DOHH2 (cell line): ENCODE data around the gene TMEM203.

Source experiments
- H3F3A ChIP-seq: fragments of 200-600 bp; sonication (generic), shearing (Covaris generic); 2 replicates; pipeline ENCODE4 v1.6.0; 2016; ENCODE audit warnings: antibody characterized with exemption, mild to moderate bottlenecking; ENCODE audit not compliant: control insufficient read depth, insufficient read depth
- H3K27ac ChIP-seq: fragments of 200-600 bp; sonication (generic); 2 replicates; pipeline ENCODE4 v1.5.1; 2014; ENCODE audit warnings: low read depth, mild to moderate bottlenecking, low read length, moderate library complexity
- H3K27me3 ChIP-seq: fragments of 200-600 bp; sonication (generic); 2 replicates; pipeline ENCODE4 v1.6.1; 2014; ENCODE audit warnings: mild to moderate bottlenecking, low read length, mixed read lengths; ENCODE audit not compliant: control insufficient read depth
- H3K36me3 ChIP-seq: fragments of 200-600 bp; sonication (generic); 2 replicates; pipeline ENCODE4 v1.6.1; 2014; ENCODE audit warnings: mild to moderate bottlenecking, low read length, moderate library complexity, mixed read lengths; ENCODE audit not compliant: control insufficient read depth
- H3K4me1 ChIP-seq: fragments of 200-600 bp; sonication (generic); 2 replicates; pipeline ENCODE4 v1.6.1; 2014; ENCODE audit warnings: mild to moderate bottlenecking, low read length, mixed read lengths; ENCODE audit not compliant: control insufficient read depth
- H3K4me2 ChIP-seq: fragments of 200-600 bp; sonication (generic); 2 replicates; pipeline ENCODE4 v1.6.0; 2014; ENCODE audit warnings: mild to moderate bottlenecking, low read length, moderate library complexity
- H3K4me3 ChIP-seq: fragments of 200-600 bp; sonication (generic); 2 replicates; pipeline ENCODE4 v1.5.1; 2014; ENCODE audit warnings: mild to moderate bottlenecking, low read length, mixed read lengths
- H3K79me2 ChIP-seq: fragments of 200-600 bp; sonication (generic); 2 replicates; pipeline ENCODE4 v1.6.1; 2014; ENCODE audit warnings: mild to moderate bottlenecking, low read length, mixed read lengths; ENCODE audit not compliant: control insufficient read depth
- H3K9me2 ChIP-seq: fragments of 200-600 bp; sonication (generic); replicated peaks from 2 replicates; pipeline ENCODE4 v1.6.1; 2014; ENCODE audit warnings: mild to moderate bottlenecking, low read length, mixed read lengths; ENCODE audit not compliant: control insufficient read depth
- H3K9me3 ChIP-seq: fragments of 200-600 bp; sonication (generic); 2 replicates; pipeline ENCODE4 v1.6.1; 2014; ENCODE audit warnings: antibody characterized with exemption, low read length, mixed read lengths; ENCODE audit not compliant: control insufficient read depth, insufficient read depth
- H4K20me1 ChIP-seq: fragments of 200-600 bp; sonication (generic); 2 replicates; pipeline ENCODE4 v1.6.0; 2014; ENCODE audit warnings: low read depth, mild to moderate bottlenecking, antibody characterized with exemption, low read length, moderate library complexity; ENCODE audit not compliant: control insufficient read depth, insufficient read depth
- CTCF ChIP-seq: fragments of 200-600 bp; sonication (generic); IDR thresholded peaks from one replicate; pipeline ENCODE4 v1.5.1; 2014; ENCODE audit warnings: antibody characterized with exemption, mild to moderate bottlenecking, low read depth, low read length; ENCODE audit not compliant: poor library complexity, severe bottlenecking
- EZH2phosphoT487 ChIP-seq: fragments of 200-600 bp; sonication (generic); IDR thresholded peaks from 2 replicates; pipeline ENCODE4 v1.6.1; 2017; ENCODE audit warnings: borderline replicate concordance, mild to moderate bottlenecking, antibody characterized with exemption, low read length, moderate library complexity, mixed read lengths

The TMEM203 gene

GRCh38 chr9:137212520-137212919, 7.1 kb upstream of the TMEM203 start:
- Histone ChIP-seq H3K4me3 (no peak overlapping the region), H3K9me2 (no peaks in the 10 kb centered on the region), H3K27ac (no peak overlapping the region), H4K20me1 (no peaks in the 10 kb centered on the region), H3K9me3 (no peaks in the 10 kb centered on the region), H3K79me2 (peaks cover 9% of the 10 kb centered on the region), H3F3A (no peaks in the 10 kb centered on the region), H3K4me1 (no peaks in the 10 kb centered on the region), H3K36me3 (peaks cover 43% of the 10 kb centered on the region), H3K4me2 (no peak overlapping the region), H3K27me3 (no peaks in the 10 kb centered on the region)
- peak; percentile 14 for TF ChIP-seq CTCF
- TF ChIP-seq EZH2phosphoT487, result no peak

GRCh38 chr9:137211532-137211931, 6.1 kb upstream of the TMEM203 start:
- H3K9me2 ChIP-seq, result no peaks in the 10 kb centered on the region
- H3K9me3 ChIP-seq, result no peaks in the 10 kb centered on the region
- H3K79me2 ChIP-seq, result peaks cover 19% of the 10 kb centered on the region
- H3K4me2 ChIP-seq, result no peak overlapping the region
- H3F3A ChIP-seq, result no peaks in the 10 kb centered on the region
- no peak for TF ChIP-seq EZH2phosphoT487
- no peak for TF ChIP-seq CTCF
- no peaks in the 10 kb centered on the region for H4K20me1 ChIP-seq
- H3K36me3 ChIP-seq, result peaks cover 48% of the 10 kb centered on the region
- peaks cover 10% of the 10 kb centered on the region for H3K4me1 ChIP-seq
- no peak overlapping the region for H3K4me3 ChIP-seq
- no peaks in the 10 kb centered on the region for H3K27me3 ChIP-seq
- H3K27ac ChIP-seq, result no peak overlapping the region

GRCh38 chr9:137206602-137207001, 1.2 kb upstream of the TMEM203 start:
- no peak for TF ChIP-seq EZH2phosphoT487
- TF ChIP-seq CTCF, result no peak
- H3K36me3 ChIP-seq, result peaks cover 40% of the 10 kb centered on the region
- H4K20me1 ChIP-seq, result peaks cover 5% of the 10 kb centered on the region; the same call in 1 of the 2 replicates
- no peaks in the 10 kb centered on the region for H3K9me2 ChIP-seq
- peak overlapping the region; percentile 99 for H3K4me3 ChIP-seq
- H3K4me1 ChIP-seq, result peaks cover 46% of the 10 kb centered on the region
- H3K4me2 ChIP-seq, result peak overlapping the region; percentile 92
- peaks cover 6% of the 10 kb centered on the region for H3F3A ChIP-seq
- peaks cover 69% of the 10 kb centered on the region for H3K79me2 ChIP-seq
- H3K27me3 ChIP-seq, result no peaks in the 10 kb centered on the region
- no peak overlapping the region for H3K27ac ChIP-seq
- no peaks in the 10 kb centered on the region for H3K9me3 ChIP-seq
